GM19193 (cell line): ENCODE results near the gene COL10A1.

Source experiments
- POLR2A ChIP-seq: IDR thresholded peaks from 4 replicates; pipeline ENCODE4 v1.6.1; 2011; ENCODE audit not compliant: insufficient read depth, insufficient read length; ENCODE audit errors: extremely low read depth

Gene COL10A1

DNA sequence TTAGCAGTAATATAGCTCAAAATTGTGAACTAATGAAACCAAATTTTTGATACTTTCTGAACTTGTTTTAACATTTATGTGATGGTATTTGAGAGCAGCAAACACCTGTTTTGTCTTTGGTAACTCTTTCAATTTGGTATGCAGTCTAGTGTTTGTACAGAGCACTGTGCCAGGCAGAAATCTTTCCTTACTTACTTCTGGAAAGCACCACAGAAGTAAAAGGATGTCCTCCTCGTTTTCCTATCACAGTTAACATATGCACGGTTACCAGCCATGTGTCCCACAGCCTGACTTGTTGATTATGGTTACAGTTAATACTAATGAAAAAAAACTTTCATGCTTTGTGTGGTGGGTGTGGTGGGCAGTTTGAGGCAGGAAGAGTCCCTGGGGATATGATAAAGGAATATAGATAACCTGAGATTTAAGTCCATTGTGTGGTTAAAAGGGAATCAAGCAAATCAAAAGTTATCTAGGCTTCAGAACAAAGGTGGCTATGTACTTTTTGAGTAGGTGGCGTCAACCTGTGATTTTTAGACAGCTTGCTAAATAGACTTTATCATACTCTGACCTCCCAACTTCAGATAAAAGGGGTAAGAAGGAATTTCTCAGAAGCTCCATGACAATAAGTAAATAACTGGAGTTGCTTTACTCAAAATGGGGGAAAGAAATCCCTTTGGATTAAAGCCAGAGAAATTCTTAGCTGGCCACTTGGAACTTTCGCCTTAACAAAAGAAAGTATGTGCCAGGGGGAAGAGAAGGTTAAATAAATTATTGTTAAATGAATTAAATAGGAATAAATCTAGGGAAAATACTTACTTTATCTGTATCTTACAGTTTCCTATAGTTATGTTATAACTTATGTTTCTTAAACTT lies 20.1 kb upstream of the COL10A1 start:
- TF ChIP-seq POLR2A: no peak

DNA sequence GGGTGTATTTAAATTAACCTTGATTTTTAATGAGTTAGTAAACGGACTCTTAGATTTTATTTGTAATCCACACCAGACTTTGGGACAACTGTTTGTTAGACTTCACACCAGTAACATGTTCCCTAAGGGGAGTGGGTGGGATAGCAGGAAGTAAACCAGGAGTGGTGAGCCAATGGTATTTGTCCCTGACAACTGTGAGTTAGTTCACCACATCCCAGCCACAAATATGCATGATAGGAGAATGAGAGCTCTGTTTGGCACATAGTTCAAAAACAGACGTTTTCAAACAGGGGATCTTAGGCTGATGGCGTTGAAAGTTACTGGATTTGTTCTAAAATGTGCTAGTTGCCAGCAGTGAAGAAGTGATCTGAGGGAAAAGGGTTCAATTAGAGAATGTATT lies 18.7 kb upstream of the COL10A1 start:
- TF ChIP-seq POLR2A: no peak

DNA sequence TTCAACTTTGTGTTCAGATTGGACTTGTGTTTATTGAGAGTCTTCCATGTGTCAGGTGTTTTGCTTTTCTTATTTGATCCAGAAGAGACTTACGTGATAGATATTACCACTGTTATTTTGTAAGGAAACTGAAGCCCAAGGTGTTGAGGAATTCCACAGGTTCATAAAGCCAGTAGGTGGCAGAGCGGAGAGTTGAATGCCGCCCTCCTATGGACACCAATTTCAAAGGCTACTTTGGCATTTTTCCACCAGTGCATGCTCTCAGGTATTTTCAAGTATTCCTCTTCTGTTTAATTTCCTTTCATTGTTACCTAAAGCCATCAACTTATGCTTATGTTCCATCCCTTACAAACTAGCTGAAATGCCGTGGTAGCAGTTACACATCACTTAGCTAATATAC lies 14.0 kb upstream of the COL10A1 start:
- no peak for TF ChIP-seq POLR2A

DNA sequence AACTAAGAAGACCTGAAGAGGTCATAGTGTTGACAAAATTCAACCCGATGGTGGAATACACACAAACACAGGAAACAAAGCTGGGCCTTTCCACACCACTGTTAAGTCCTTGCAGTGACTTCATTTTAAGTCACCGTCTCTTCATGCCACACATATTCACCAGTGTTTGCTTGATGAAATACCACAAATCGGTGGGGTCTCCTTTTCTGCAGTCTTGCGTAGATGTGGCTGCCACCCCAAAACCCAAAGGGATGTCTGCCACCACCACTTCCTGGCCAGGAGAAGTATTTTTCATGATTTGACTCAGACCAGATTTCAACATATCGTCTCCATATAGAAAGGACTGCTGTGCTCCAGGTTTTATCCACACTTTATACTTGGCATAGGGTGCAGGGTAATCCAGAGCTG lies 11.0 kb upstream of the COL10A1 start:
- no peak for TF ChIP-seq POLR2A

DNA sequence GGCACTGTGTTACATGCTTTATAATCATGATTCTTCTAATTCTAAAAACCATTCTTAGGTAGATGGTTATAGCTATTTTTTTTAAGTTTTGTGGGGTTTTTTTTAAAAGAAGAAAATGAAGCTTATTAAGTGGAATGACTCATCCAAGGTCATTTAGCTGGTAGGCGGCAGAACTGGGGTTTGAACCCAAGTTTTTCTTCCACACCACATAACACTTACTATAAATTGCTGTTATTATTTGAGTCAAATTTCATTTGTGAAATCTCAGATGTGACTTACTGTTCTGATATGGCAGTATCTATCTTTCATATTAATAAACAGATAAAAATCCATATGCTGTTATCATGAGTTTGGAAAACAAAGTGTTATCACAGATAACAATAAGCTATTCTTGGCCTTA lies 10.4 kb upstream of the COL10A1 start:
- TF ChIP-seq POLR2A: no peak

DNA sequence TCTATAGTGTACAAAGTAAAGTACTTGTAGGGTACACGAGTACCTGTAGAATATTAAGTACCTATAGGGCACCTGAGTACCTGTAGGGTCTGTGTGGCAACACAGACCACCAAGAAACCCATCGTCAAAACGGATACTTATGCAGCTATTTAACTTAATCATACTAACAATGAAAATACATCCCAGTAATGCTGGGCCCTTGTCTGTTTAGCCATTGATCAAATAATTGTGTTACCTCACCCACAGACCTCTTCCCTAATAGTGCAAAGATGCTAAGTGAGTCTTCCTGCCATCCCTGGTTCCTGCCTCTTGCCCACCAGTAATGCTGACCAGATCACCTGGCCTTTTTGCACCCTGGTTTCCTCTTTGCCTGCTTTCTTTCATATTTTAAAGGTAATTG lies 7.5 kb upstream of the COL10A1 start:
- TF ChIP-seq POLR2A: no peak

DNA sequence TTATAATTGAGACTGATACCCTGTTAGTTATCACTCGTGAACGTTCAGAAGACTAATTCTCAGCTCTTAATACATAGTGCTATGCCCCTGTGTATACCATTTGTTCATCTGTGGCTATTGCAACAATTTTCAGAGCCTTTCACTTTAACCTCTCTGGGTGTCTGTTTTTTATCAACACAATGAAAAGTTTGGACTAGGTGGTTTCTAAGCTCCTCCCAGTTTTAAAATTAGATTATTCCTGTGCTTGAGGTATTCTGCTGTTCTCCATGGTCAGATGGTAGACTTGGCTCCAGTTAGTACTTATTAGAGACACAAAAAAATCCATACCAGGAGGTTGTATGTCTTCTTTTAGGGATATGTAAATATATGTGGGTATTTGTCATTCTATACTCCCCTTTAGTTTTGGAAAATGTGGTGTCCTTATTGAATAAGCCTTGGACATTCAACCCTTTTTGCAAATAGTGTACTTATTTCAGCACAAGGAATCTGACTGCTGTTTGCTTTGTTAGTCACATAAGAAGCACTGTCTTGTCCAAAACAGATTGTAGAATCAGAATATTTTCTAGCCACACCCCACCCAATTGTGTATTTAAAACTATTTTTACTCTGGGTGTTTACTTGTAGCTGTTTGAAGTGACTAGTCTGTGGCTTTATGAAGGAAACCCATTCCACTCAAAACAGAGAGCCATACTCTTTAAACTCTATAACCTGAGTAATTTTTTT lies 2.0 kb upstream of the COL10A1 start:
- no peak for TF ChIP-seq POLR2A

DNA sequence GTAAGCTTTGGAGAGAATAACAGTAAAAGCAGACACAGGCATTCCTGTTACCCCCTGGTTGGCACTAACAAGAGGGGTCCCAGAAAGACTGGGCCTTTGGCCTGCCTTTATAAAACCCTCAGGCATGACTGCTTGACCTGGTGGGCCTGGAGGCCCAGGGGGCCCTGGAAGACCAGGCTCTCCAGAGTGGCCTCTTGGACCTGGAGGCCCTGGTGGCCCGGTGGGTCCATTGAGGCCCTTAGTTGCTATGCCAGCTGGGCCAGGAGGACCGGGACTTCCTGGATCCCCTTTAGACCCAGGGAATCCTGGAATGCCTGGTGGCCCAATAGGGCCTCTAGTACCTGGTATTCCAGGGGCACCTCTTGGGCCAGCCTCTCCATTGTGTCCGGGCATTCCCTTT lies 5.5 kb downstream of the COL10A1 start:
- no peak for TF ChIP-seq POLR2A

DNA sequence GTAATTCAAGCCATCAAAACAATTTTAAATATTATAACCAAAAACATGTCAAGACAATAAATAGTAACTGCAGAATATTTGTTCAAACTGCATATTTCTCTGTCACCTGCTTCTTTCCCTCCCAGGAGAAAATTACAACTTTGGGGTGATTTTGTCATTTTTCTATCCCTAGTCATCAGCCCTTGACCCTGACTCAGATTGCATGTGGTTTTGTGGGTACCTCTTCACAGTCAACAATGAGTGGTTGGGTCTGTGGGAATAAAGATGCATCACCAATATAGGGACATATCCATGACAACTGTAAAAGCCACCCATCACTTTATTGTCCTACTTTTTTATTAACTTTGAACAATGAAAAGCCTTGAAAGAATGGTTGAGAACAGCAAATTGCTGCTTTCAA lies 7.3 kb downstream of the COL10A1 start:
- TF ChIP-seq POLR2A: no peak

DNA sequence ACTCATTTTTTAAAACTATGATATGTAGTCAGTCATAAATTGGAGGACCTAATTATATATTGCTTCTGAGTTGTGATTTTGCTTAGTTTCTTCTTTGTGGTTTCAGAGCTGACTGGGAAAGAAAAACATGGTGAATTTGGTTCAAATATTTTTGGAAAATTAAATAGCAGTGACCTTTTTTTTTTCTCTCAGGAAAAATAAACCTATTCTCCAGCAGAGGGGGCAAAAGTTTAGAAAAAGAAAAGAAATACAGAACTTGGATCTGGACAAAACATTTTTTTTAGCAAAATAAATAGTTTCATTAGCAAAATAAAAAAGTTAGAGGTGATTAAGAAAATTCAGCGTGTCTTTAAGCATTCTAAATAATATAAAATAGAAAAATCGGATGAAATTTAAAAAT lies 10.2 kb downstream of the COL10A1 start:
- TF ChIP-seq POLR2A: no peak

DNA sequence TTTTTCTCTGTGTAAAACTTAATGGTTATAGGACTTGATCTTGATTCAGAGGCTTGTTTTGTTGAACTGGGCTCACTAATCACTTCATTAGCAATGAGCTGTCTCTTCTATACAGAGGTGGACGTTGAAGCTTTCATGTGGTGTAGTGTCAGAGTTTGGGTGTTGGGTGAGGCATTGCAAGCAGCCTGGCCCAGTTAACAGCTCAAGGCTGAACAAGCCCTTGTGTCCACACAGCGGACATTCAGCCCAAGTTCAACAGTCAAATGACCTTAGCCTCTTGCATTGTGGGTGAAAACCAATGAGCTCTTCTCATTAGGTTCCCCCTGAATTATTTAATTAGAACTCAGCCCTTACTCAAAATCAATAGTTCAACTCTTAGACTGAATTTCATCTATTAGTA lies 12.5 kb downstream of the COL10A1 start:
- no peak for TF ChIP-seq POLR2A

DNA sequence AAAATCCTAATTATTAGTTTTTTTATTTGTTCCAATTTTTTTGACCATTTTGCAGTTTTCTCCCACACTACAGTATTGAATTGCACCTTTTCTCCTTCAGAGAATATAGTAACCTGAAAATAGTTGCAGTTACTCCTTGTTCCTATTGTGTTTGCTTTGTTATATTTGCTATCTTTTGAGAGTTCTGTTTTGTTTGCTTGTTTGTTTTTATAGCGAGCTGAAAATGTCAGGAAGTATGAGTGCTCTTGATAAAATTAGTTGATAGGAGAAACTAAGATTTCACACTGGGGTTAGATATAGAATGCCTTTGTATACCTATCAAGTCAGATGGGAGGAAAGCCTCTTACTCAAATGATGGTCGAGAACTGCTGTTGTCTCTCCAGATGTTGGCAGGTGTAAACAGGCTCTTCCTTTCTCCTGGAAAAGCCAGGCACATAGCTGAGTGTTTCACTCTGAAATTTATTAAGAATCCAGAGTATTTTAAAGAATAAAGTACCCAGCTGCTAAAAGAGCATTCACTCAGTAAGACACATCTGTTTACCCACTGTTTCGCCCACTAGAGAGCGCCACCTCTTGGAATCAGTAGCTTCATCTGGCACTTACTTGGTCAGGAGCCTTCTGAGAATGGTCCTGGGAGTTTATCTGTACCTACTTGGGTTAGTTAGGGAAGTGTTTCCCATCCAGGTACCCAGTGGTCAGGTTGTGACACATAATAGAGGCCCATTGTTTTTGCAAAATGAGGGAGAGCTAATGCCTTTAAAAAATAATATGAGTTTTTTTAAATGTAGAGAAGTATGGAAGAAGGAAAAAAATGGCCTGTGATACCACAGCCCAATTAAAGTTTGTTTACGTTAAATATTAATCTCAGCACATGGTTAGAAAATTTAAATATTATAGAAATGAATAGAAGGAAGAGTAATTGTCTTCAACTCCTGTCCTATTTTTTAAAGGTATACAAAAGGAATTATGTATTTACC lies 14.1 kb downstream of the COL10A1 start:
- TF ChIP-seq POLR2A: no peak

DNA sequence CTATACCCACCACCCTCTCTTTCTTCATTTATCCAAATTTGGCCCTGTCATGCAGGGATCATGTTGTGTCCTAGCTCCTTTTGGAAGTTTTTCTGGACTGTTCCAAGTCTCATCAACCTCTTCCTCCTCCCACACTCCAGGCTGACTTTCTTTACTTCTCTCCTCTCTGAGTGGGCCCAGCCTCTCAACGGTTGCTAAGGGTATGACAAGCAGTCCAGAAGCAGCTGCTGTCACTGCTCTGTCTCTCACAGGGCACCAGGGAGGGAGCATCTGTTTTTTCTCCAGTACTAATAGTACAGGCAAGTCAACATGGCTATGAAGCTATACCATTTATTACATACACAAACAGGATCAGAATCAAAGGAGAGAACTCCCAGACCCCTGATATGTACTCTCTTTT lies 17.1 kb downstream of the COL10A1 start:
- TF ChIP-seq POLR2A: no peak

DNA sequence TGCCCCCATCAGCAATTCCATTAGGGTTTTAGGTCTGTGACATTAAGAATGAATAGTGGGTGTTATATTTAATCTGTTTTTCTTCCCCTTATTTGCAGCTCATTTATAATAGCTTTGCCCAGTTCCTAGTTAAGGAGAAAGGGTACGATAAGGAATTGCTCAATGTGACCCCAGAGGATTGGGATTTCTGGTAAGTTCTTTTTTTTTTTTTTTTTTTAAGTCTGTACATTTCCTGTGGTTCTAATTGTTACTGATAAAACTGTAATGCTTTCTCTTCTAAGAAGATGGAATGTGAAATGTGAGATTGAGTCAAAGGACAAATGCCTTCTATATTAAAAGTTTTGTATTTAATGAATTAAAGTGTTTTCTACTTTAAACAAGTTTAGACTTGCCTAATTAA lies 19.8 kb downstream of the COL10A1 start:
- TF ChIP-seq POLR2A: no peak

DNA sequence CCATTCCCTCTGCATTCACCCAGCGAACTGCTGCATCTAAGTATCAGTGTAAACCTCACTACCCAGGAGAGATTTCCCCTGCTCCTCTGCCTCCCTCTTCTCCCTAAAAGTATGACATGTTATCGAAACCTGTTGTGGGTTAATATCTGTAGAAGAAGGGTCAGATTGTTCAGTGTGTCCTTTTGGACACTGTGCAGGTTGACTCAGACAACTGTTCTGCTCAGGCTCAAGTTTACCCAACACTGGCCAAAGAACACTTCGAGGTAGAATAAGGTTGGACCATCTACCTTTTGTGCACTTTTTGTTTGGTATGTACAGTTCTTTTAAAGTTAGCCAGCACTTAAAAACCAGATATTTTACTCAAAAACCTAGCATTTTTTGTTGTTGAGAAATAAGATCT lies 20.7 kb downstream of the COL10A1 start:
- no peak for TF ChIP-seq POLR2A
